HL-60/S4 (cell line): ENCODE data around the gene PHLDB2.

Experiments
- in situ Hi-C: fragments of 300-500 bp; cut with MboI; formaldehyde crosslinking; loops from 2 replicates; pipeline ENCODE4 v1.14.3; 2022; ENCODE audit warnings: low sequenced_read_pairs

PHLDB2 gene

DNA sequence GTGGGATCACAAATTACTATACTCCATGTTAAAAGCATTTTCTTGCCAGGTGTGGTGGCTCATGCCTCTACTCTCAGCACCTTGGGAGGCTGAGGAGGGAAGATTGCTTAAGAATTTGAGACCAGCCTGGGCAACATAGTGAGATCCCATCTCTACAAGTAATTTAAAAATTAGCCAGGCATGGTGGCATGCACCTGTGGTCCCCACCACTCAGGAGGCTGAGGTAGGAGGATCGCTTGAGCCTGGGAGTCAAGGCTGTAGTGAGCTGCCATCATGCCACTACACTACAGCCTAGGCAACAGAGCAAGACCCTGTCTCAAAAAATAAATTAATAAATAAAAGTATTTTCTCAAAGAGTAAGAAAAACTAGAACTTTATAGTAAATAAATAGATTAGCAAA is 96.8 kb downstream of the PHLDB2 start:
- in situ Hi-C loops = loop anchor here (25.0 kb wide), 1 partner anchor 244 kb away; no protein-coding TSS in a partner anchor

DNA sequence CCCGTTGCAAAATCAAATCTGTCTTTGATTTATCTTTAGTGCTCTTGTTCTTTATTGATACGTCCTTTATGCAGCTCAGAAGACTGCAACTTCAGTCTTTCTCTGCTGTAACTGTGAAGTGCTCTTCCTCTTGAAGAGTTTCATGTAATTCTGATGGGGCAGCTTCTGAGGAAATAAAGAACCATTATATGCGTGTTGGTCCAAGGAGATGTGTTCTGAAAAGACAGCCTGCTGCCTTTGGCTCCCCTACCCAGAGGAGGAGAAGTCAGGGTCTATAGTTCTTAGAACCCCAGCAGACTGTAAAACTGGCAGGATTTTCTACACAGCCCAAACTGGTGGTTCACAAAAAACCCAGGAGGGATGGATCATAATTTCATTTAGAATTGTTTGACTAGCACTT is 97.4 kb downstream of the PHLDB2 start:
- in situ Hi-C loops = loop anchor here (25.0 kb wide), 1 partner anchor 244 kb away; no protein-coding TSS in a partner anchor

DNA sequence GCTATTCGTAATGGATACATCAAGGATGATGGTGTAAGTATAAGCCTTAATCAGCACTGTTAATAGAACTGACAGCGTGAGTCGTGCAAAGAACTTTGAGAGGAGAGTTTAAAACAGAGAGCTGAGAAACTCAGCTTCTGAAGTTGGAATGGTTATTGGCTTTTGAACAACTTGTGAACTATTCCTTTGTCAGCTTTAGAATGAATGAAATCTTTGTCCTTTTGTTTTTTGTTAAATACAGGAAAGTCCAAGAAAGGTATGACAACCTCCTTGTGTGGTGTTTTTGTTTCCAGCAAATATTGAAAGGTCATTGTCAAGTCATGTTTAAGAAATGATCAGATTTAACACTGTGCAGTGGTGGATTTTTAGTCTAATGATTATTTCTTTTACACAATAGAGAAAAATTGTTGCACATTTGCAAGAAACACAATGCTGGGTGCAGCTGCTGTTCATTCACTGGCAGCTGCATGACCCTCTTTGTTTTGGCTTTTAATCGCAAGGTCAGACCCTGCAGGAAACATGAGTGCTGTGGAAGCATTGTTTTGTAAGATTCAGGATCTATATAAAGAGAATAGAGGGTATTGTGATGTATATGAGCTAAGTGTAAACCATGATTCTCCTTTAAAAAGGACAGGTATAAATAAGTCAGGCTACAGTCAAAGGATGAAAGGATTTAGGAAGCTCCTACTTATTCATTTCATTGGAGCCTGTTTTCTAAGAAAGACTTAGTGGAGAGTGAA is 98.1 kb downstream of the PHLDB2 start:
- in situ Hi-C loops = loop anchor here (25.0 kb wide), 1 partner anchor 245 kb away; no protein-coding TSS in a partner anchor

DNA sequence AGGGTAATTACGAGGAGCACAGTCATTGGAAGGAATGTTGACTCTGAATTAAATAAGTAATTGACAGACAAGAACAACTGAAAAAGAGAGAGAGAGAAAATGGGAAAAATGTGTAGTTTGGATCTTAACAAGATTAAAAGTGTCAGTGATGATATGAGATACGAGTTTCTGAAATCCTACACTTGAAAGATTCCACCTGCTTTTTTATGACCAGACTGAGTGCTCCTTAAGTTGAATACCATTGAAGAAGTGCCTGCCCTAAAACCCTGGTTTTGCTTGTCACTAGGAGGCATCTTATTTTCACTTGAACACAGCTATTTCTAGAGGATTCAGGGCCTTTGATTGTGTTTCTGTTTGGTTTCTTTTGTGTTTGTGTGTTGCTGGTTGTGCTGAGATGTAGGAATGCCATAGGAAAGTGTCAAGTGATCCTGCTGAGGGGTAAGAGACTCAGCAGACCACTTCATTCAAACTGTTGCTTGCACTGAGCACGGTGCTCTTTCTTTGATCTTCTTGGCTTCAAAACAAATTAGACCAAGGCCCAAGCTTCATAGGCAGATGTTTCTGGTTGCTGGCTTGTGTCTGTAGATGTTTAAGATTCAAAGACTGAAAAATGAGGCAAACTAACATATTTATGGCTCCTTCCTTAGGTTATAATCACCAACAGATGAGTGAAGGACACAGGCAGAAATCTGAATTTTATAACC is 102.5 kb downstream of the PHLDB2 start:
- in situ Hi-C loops = loop anchor here (25.0 kb wide), 1 partner anchor 249 kb away; no protein-coding TSS in a partner anchor

DNA sequence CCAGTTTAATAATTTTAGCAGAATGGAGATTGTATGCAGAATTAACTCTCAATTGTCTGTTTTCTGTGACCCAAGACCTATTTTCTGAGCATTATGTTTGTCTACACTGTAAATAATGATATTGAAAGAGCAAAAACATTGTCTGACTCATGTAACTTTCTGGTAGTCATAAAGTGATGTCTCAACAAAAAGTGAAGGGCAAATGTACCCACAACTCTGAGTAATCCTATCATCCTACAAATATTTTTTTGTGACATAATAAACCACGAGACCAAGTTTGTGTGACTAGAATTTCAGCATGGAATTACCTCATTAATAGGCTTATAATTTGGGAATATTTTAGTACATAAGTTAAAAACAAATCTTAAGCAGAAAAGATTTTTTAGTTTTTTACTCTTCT is 104.4 kb downstream of the PHLDB2 start:
- in situ Hi-C loops = loop anchor here (25.0 kb wide), 1 partner anchor 251 kb away; no protein-coding TSS in a partner anchor

DNA sequence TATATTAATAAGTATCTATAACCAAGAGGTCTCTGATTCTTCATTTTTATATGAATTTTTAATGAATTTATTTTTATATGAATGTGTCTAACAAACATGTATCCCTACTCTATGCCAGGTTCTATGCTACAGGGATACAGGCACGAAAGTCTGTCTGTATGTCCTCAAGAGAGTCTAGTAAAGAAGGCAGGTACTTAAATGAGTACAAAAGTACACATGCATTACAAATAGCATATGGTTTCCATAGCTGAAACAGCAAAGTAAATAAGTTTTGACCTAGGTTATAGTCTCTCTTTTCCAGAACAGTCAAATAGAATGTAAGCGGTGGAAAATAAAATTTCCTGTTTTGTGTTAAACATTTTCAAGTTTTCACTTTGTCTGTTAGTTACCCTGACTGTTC is 106.4 kb downstream of the PHLDB2 start:
- in situ Hi-C loops = loop anchor here (25.0 kb wide), 1 partner anchor 253 kb away; no protein-coding TSS in a partner anchor

DNA sequence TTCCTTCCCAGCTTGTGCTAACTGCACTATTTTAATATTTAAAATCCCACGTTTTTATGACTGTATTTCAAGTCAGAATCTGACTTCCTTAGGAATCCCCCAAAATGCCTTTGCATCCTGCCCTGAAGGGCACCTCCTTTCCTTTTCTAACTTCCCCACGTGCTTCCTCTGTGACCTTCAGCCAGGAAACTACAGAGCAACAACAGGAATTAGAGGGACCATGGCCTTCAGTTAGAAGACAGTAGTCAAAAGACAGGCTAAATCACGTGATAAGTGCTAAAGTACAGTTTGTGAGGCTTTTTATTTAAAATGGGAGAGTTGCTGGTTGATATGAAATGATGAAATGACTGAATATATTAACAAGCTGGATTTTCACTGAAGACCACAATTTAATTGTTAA is 108.0 kb downstream of the PHLDB2 start:
- in situ Hi-C loops = loop anchor here (25.0 kb wide), 1 partner anchor 255 kb away; no protein-coding TSS in a partner anchor

DNA sequence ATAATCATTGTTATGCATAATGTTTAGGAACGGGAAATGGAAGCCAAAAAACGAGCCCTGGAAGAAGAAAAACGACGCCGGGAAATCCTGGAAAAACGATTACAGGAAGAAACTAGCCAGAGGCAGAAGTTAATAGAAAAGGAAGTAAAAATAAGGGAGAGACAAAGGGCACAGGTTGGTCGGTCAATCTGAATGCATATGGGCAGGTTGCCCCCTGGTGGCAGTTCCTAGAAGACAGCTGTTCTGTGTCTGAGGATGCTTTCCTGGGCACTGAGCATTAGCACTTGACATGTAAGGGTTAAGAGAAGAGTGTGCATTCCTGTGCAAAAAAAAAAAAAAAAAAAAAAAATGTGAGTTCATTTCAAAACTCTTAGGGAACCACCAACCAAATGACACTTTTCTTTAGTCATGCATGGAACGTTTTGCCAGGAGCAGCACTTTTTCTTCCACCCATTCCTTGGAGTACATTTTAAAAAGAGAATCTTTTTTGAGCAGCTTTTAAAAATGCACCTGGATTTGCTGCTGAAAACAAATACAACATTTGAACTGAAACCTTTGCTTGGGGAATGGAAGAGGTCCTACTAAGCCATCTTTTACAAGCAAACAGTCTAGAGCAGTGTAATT is 108.7 kb downstream of the PHLDB2 start:
- in situ Hi-C loops = loop anchor here (25.0 kb wide), 1 partner anchor 255 kb away; no protein-coding TSS in a partner anchor

DNA sequence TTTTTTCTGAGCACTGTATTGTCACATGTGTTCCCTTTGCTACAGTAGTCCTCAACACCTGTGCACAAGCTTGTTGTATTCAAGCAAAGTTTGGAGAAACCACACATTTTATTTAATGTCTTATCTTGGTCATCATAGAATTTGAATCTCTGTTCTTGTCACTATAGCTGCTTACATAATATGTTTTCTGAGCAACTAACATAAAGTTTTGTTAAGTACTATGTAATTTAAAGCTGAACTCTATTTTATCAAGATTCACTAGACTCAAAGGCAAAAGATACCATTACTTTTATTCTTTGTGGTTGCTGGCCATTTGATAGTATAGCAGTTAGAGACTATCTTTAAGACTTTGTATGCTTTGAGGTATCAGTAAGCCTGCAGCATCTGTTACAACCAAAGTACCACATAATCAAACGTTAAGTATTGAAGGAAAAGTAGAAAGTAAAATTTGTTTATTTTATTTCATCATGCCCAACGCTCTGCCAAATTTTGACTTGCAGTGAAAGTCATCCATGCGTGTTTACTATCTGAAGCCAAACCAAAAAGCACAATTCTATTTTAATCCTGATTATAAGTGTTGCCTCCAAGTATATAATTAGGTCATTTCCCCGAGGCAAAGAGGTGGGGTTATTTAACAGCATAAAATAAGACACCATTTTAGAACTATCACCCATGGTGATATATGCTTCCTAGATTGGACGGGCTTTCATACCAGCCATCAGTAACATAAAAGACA is 109.4 kb downstream of the PHLDB2 start:
- in situ Hi-C loops = loop anchor here (25.0 kb wide), 1 partner anchor 256 kb away; no protein-coding TSS in a partner anchor

DNA sequence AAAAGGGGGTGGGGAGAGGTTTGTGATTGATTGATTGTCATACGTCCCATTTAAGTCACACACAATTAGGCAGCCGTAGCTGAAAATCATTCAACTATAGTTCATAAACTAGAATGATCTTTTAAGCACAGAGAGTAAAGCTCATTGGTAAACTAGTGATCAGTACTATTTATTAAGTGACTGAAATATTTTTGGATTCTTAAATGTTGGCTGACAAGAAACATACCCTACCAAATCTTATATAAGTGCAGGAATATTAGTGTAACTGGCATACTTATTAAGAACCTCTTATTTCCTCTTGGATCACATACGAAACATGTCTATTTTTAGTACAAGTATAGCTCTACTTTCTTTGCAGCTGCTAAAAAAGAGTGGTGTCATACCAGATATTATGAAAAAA is 111.3 kb downstream of the PHLDB2 start:
- in situ Hi-C loops = loop anchor here (25.0 kb wide), 1 partner anchor 258 kb away; no protein-coding TSS in a partner anchor

DNA sequence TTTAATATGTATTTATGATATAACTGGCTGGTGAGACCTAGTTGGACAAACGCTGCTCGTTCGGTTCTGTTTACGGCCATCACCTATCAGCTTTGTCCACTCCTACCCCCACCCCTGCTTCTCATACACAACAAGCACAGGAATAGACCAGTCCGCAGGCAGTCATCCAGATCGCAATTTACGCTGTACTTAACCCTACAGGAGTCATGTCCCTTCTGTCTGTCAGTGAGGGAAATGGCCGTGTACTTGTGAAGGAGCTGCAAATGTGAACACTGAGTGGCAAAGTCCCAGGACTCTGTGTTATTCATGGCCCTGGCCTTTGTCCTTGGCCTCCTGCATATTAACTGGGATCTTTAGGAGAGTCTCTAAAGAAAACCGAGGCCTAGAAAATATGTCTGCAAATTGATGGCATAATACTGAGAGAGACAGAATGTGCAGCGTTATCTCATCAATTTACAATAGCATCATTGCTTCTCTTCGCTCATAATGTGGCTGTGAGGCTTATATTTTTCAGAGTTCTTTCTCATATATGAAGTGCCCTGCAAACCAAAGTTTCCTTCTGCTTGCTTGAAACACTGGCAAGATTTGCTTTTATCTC is 112.6 kb downstream of the PHLDB2 start:
- in situ Hi-C loops = loop anchor here (25.0 kb wide), 1 partner anchor 259 kb away; no protein-coding TSS in a partner anchor

DNA sequence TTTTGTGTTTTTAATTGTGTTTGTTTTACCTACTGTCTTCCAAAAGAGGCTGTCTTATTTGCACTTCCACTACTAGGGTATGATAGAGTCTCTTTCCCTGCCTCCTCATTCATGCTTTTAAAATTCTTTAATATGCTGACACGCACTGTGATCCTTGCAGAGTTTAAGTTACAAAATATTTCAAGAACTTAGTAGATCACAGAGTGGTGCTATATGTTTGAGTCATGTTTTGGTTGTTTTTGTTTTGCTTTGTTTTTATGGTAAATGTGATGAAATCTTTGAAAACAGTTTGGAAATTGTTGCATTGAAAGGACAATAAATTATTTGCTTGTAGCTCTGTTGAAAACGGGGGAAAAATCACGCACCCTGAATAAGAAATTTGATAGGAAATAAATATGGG is 113.8 kb downstream of the PHLDB2 start:
- in situ Hi-C loops = loop anchor here (25.0 kb wide), 1 partner anchor 261 kb away; no protein-coding TSS in a partner anchor

DNA sequence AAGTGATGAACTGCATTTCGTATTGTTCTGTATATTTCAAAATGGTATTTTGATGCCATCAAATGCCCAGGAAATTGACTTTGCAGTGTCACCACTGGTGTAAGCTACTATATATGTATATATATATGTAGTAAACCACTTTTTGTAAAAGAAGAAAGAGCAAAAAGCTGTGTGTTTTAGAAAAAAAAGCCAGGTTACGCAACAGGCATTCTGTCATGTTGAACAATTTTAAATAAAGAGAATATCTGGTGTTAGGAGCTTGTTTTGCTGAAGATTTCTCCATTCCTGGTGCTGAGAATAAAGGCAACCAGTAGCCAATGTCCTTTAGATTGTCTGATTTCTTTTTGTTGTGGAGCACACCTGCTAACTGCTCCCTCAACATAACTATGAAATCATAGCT is 116.1 kb downstream of the PHLDB2 start:
- in situ Hi-C loops = no loop called here

DNA sequence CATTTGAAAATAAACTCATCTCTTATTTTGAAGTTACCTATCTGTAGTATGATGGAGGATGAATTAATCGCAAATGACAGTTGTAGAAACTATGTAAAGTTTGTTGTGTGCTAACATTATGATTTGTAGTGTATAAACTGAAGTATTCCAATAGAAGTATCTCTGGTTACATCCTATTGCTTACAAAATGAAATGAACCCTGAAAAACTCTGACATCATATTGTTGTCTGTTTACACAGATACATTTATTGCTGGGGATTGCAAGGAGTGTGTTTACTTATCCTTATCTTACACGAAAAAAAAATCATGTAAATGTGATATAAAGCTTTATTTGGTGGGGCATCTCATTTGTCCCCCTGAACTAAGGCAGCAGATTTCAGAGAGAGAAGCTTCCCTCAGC is 117.2 kb downstream of the PHLDB2 start:
- in situ Hi-C loops = no loop called here

DNA sequence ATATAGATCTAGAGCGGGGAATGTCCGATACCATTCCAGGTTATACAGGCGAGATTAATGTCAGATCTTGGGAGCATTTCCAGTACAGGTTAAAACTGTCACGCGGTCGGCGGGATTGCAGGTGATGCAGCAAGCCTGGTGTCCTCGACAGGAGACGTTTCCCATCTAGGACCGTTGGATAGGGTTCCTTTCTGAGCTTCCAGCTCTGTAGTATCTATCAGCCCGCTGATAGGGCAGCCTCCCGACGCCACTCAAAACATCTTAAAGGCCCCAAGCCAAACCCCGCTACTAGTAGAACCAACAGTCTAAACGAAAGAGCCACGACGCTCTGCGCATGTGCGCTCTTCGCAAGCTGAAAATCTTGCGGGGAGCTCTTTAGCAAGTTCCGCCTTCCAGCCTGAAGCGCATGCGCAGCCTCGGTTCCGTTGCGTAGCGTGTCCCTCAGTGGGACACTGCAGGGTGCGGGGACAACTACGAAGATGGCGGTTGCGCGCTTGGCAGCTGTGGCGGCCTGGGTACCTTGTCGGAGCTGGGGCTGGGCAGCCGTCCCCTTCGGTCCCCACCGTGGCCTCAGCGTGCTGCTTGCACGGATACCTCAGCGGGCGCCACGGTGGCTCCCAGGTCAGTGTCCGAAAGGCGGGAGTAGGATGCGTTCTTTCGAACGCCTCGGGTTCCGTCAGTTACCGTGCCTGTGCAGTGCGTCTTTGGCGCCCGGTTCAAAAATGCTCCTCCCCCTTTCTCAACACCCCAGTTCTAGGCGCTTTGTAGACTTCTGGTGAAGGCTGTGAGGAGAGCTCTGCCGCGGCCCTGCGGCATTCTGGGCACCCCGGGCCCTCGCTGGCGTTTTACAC is 119.7 kb downstream of the PHLDB2 start, which contains the start of gene ABHD10:
ABHD10 (plus strand) TSS at position 444 of the 851 bp plus-strand sequence; CDS start at position 480, 36 bp downstream.
- in situ Hi-C loops = no loop called here

DNA sequence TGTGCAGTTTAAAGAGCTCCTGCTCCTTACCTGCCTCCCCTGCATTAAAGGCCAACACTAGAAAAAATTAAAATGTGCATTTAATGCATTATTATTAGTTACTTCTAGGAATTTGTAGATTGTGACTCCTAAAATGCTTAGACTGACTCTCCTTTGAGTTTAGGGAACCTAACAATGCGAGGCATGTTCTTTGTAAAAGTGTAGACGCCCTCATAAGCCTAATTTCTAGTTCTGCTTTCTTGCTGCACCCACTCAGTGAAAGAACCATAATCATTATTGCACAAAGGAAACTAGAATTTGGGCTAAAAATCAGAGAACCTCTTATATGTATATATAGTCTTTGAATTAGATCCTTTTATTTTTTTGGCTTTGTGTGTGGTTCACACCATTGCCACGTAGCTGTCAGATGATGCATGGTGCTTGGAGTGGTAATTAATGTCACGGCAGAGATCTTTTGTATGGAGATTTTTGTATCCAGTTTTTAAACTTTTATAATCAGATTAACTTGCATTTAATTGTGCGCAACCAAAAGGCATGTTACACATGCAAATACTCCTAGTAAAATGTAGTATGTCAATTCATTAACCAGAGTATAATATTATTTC is 120.5 kb downstream of the PHLDB2 start:
- in situ Hi-C loops = no loop called here

DNA sequence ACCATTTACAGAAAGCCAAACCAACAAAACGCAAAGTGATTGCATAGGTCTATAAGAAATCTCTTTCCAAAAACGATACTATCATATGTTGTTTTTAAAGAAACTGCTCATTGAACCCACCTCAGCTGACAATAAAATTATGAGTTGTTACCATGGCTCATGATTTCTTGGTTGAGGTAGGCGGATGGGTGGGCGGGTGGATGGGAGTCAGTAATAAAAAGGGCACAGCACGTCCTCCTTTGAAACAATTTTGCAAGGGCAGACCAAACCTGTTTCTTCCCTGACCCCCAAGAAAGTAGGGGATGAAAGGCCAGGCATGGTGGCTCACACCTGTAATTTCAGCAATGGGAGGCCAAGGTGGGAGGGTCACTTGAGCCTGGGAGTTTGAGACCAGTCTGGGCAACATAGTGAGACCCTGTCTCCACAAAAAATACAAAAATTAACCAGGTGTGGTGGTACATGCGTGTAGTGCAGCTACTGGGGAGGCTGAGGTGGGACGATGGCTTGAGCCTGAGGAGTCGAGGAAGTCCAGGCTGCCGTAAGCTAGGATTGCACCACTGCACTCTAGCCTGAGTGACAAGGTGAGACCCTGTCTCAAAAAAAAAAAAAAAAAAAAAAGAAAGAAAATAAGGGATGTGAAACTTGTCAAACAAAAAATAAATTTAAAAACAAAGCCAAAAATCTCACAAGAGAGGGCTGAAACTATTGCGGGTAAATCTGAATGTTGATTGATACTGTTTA is 121.8 kb downstream of the PHLDB2 start:
- in situ Hi-C loops = no loop called here

DNA sequence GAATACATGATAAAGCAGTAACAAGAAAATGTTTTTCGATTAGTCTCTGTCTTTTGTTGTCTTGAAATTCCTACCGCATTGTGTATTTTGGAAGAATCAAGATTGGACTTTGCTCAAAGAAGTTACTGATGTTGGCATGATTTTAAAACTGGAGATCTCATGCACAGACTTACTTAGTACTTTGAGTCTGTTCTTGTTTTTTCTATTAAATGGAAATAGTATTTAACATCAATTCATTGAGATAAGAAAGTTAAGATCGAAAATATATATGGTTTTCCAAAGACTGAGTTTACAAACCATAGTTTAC is 122.3 kb downstream of the PHLDB2 start:
- in situ Hi-C loops = no loop called here
